SK-N-SH (cell line): ENCODE data around the gene DLG2.

Source experiments
- CTCF ChIP-seq: fragments of 200-600 bp; sonication (generic); IDR thresholded peaks from 2 replicates; pipeline ENCODE4 v1.6.1; 2017; ENCODE audit warnings: antibody characterized with exemption, mild to moderate bottlenecking, moderate library complexity
- ELF1 ChIP-seq: IDR thresholded peaks from 2 replicates; pipeline ENCODE4 v1.4.0; 2012
- EP300 ChIP-seq, 2 experiments: IDR thresholded peaks; 2 replicates each; pipeline versions ENCODE4 v1.4.0 to v1.6.1; 2012; ENCODE audit warnings: borderline replicate concordance in 1 of 2, low read depth in 1 of 2, low read length in 1 of 2
- EZH2phosphoT487 ChIP-seq: fragments of 200-600 bp; sonication (generic); IDR thresholded peaks from 2 replicates; pipeline ENCODE4 v1.6.1; 2017; ENCODE audit warnings: low read depth, mixed run types, mild to moderate bottlenecking, antibody characterized with exemption, moderate library complexity, borderline replicate concordance
- POLR2AphosphoS5 ChIP-seq: IDR thresholded peaks from 2 replicates; pipeline ENCODE4 v1.6.1; 2012; ENCODE audit warnings: low read depth, low read length
- SIN3A ChIP-seq: IDR thresholded peaks from 2 replicates; pipeline ENCODE4 v1.6.1; 2012; ENCODE audit warnings: low read depth, mild to moderate bottlenecking, low read length, moderate library complexity, borderline replicate concordance
- SMC3 ChIP-seq: IDR thresholded peaks from 2 replicates; pipeline ENCODE4 v1.6.1; 2012; ENCODE audit warnings: low read depth, low read length, improper control_type of control experiment
- TAF1 ChIP-seq: IDR thresholded peaks from 2 replicates; pipeline ENCODE4 v1.6.1; 2012; ENCODE audit warnings: low read depth, mild to moderate bottlenecking, low read length, moderate library complexity, borderline replicate concordance
- USF1 ChIP-seq: IDR thresholded peaks from 2 replicates; pipeline ENCODE4 v1.4.0; 2012; ENCODE audit warnings: low read depth, borderline replicate concordance
- USF2 ChIP-seq: fragments of 150-350 bp; IDR thresholded peaks from 2 replicates; pipeline ENCODE4 v1.6.1; 2017; ENCODE audit warnings: antibody characterized with exemption, low read length, low read depth, borderline replicate concordance
- YY1 ChIP-seq: IDR thresholded peaks from 2 replicates; pipeline ENCODE4 v1.4.0; 2012; ENCODE audit warnings: low read depth, mild to moderate bottlenecking

GRCh38 chr11:85359859-85360258 lies 267.3 kb downstream of the DLG2 start:
- no peak for TF ChIP-seq EZH2phosphoT487
- TF ChIP-seq CTCF, result no peak
- TF ChIP-seq SMC3, result no peak
- no peak for TF ChIP-seq POLR2AphosphoS5
- TF ChIP-seq USF2, result no peak
- no peak for TF ChIP-seq TAF1
- TF ChIP-seq EP300 (IDR thresholded peaks at IDR 0.05; ENCODE audit: borderline replicate concordance in 1 of 2, low read depth in 1 of 2, low read length in 1 of 2), result no peak
- no peak for TF ChIP-seq USF1
- no peak for TF ChIP-seq YY1
- TF ChIP-seq ELF1, result no peak
- TF ChIP-seq SIN3A, result no peak
